Activated CD4-positive, alpha-beta T cell treated with anti-CD3 and anti-CD28 coated beads for 4 hours (primary cell): ENCODE results near the gene LINC00305.

ENCODE experiments used
- DNase-seq, 2 donors: peaks; one replicate each; pipeline ENCODE4 v3.0.0-alpha.2; 2020

LINC00305 gene

GRCh38 chr18:64148988-64149387 is at the start of gene LINC00305:
Gene LINC00305 (minus strand): TSS chr18:64149088.
- no peak for DNase-seq

GRCh38 chr18:64191069-64191468 is 42.2 kb upstream of the LINC00305 start:
- no peak for DNase-seq

DNA sequence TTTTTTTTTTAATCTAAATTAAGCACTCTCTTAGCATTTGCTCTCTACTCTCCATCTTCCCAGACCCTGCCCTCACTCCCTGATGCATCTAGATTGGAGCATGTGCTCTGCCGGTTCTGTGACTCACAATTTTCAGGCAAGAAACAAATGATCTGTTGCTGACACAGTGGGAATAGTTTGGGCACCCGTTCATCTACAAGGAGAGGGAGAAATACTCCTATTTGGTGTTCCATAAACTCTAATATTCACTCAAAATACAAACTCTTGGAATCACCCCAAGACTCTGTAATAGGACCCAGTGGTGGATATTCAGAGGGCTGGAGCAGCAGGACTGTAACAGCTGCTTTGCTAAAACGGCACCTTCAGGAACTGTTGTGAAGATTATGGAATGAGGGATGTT is 37.1 kb upstream of the LINC00305 start:
- DNase-seq = no peak

DNA sequence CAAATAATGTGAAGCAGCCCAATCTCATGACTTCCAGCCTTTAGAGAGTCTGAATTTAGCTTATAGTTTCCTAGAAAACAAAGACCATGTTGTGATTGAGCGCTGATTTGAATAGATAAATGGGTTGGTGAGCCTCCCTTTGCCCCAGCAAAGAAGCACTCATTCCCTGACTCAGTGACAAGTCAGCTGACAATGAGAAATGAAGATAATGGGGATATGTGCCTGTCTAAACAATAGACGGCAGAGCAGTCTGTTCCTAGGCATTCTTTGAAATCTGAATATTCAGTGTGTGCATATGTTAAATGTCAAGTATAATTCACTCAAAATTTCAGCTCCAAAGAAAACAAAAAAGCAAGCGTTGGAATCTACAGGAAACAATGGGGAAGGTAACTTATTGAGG is 34.8 kb upstream of the LINC00305 start:
- DNase-seq = no peak

DNA sequence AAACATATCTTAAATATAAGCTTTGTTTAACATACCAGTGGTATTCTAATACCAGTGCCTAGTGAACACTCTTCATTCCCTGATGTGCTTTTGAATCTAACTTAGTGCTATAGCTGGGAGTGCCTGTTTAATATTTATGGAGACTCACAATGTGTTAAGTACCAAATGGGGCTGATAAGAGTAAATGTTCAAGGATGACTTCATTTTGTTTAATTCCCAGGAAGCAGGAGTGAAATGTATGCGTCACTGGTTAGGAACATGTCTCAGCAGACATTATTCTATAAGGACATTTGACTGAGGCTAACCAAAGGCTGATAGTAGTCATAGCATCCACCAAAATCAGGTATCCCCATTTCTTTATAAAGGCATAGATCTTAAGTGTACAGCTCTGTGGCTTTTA is 31.7 kb upstream of the LINC00305 start:
- DNase-seq = no peak

DNA sequence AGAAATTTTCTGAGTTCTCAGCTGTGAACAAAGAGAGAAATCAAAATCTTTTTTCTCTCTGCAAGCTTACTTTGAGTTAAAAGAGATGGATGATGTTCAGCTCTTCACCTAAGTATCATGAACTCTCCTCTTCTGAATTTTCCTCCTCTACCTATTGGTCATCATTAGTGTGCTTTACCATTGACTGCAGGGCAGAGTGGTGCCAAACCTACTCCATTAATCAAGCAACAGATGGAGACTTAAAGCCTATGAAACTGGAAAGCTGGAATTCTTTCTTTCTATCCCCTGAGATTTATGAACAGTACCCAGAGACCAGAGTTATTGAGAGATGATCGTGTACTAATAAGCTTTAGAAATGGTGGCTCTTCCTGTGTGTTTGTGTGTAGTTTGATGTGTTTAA is 31.3 kb upstream of the LINC00305 start:
- no peak for DNase-seq

- DNase-seq = no peak
Measured at GRCh38 chr18:64179556-64180080, 30.7 kb upstream of the LINC00305 start.

DNA sequence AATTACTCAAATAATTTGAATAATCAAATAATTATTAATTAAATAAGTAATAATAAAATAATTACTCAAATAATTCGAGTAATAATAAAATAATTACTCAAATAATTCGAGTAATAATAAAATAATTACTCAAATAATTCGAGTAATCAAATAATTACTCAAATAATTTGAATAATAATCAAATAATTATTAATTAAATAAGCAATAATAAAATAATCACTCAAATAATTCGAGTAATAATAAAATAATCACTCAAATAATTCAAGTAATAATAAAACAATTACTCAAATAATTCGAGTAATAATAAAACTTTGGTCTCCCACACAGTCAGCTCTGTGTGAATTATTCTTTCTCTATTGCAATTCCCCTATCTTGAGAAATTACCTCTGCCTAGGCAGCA is 30.0 kb upstream of the LINC00305 start:
- DNase-seq = no peak

- DNase-seq = no peak
Measured at GRCh38 chr18:64175432-64175831, 26.5 kb upstream of the LINC00305 start.

DNA sequence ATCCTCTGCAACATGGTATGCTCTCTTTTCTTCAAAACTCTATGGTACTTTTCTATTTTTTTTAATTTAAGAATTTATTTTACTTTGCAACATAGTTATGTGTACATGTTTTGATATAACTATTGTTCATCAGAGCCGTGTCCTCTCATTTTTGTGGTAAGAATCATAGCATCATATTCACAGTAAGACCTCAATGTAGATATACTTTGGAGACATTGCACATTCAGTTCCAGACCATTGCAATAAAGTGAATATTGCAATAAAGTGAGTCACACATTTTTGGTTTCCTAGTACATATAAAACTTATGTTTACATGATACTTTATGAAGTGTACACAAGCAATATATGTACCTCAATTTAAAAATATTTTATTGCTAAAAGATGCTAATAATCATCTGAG is 22.7 kb upstream of the LINC00305 start:
- DNase-seq = no peak

GRCh38 chr18:64167408-64167925 is 18.6 kb upstream of the LINC00305 start:
- no peak for DNase-seq

- no peak for DNase-seq
Measured at GRCh38 chr18:64165906-64166305, 17.0 kb upstream of the LINC00305 start.

DNA sequence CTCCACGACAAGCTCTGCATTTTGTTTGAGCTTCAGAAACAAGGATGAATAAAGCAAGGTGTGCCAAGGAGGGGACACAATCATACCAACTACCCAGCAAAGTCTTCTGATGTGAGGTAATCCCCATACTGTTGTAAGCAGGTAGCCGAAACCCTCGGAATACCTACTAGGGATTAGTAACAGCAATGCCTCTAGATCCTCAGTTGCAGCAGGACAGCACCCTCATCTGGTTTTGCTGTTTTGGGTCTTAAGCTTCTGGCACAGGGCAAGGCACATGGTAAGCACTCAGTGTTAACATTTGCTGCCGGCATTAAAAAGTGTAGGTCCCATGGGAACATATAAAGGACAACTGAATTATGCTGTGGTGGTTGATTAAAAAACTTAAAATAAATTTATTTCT is 16.0 kb upstream of the LINC00305 start:
- DNase-seq = no peak

DNA sequence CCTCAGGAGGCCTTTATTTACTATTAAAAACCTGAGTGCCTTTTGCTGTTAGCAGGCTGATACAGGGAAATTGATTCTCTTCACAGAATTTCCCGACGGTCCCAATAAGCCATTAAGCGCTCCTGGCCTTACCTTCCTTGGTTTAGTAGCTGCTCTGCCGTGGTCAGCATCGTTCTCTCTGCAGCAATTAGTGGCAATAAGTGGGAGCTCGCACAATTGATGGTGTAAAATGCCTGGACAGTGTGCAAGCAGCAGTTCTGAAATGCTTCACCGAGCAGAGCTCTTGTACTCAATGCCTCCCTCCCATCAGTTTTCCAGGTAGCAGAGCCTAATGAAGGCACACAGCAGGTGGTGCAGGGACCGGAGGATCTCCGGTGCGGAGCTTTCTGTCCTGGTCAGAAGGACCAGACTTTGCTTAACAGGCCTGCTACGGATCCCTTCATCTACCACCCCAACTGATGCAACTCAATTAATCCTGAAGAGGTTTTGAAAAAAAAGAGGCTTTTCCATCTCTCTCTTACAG is 1.1 kb upstream of the LINC00305 start:
- DNase-seq = no peak

- DNase-seq = no peak
Measured at GRCh38 chr18:64142904-64143303, 6.0 kb downstream of the LINC00305 start.

- DNase-seq = no peak
Measured at GRCh38 chr18:64137914-64138313, 11.0 kb downstream of the LINC00305 start.

GRCh38 chr18:64134044-64134747 is 14.7 kb downstream of the LINC00305 start:
- DNase-seq = no peak

- no peak for DNase-seq
Measured at GRCh38 chr18:64132871-64133270, 16.0 kb downstream of the LINC00305 start.

DNA sequence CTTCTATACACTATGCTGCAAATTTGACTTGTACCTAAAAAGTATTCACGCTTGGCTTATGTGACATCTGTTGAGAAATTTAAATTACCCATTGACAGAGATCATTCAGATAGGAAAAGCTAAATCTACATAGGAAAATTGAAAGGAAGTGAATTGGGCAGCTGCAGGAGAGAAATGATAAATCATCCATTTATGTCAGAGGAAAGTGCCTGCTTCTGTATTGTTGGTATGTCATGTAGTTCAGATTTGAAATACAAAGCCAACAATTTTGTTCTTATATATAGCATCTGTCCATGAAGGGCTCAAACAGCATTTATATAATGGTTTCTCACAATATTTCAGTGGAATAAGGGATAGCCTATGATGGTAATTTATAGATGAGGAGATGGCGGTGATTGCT is 17.6 kb downstream of the LINC00305 start:
- no peak for DNase-seq

DNA sequence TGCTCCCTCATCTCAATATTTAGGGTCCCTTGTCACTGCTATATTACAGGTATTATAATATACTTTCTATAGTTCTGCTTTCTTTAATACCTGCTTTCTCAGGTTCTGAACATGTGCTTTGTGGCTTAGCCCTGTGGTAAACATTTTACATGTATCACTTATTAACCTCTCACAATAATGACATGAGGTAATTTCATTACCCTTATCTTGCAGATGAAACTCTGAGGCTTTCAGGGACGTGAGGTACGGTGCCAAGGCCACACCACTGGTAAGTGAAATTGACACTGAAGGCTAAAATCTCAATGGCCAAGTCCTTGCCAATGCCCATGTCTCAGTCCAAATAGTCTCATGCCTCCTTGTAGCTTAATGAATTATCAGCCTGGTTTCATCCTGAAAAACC is 21.7 kb downstream of the LINC00305 start:
- DNase-seq = no peak

DNA sequence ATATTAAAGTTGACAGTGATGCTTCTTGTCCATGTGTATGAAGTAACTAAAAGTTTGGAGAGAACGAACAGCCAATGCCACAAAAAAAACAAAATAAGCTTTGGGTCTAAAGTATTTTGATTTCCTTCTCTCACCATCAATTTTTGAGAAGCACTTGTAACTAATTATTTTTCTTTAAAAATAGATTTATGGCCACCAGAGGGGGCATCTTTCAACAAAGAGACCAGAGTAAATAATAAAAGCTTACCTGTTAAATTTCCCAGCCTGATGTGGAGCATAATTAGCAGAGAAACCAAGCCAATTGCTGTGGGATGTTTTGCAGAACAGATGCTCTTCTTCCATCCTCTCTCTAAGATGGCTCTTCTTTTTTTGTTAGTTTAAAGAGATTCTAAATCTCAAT is 29.0 kb downstream of the LINC00305 start:
- DNase-seq = no peak

DNA sequence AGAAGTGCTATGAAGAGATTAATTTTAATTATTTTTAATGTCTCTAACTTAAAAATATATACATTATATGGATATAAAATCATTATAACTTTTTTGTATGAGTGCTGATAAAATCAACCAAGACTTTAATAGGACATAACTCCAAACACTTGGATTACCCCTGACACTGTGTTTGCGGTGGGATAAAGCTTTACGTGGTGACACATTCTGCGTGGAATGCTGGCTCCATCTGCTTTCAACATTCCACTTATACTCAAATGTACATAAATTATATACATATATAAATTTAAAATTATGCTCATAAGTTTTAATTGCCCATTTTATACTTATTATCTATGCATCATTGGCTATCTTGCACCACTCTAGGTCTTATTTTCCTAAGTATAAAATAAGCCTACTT is 30.5 kb downstream of the LINC00305 start:
- DNase-seq = no peak

DNA sequence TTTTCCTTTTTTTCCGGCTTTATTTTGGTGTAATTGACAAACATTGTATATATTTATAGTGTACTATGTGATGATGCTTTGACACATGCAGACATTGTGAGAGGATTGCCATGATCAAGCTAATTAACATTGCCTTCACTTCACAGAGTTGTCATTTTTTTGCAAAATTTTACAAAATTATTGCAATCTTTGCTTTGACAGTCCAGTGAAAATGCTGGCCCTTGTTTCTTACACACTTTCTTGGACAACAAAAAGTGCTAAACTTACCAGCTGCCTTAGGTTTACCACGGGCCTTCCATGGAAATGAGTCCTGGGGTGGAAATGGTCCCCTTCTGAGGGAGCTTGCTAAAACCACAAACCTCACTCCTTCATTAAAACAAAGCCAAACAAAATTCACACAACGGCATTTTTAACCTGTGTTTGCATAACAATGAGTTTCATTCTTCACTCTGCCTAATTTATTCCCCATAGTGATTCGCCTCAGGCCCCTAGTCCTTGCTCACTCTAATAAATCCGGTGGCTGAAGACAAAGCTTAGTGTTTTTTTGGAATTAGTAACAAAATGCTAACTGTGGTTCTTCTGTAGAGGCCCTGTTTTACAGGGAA is 32.2 kb downstream of the LINC00305 start:
- DNase-seq = no peak

GRCh38 chr18:64115881-64116280 is 33.0 kb downstream of the LINC00305 start:
- no peak for DNase-seq
